ENCODE measurements around the gene USP21. TPM values are rescaled to one million over a fixed set of nuclear protein-coding genes. Genes with fewer than 3 reads are reported as not detected.

The USP21 gene
- total RNA-seq, 1 donor from 2014 or later = 21.5 TPM

DNA sequence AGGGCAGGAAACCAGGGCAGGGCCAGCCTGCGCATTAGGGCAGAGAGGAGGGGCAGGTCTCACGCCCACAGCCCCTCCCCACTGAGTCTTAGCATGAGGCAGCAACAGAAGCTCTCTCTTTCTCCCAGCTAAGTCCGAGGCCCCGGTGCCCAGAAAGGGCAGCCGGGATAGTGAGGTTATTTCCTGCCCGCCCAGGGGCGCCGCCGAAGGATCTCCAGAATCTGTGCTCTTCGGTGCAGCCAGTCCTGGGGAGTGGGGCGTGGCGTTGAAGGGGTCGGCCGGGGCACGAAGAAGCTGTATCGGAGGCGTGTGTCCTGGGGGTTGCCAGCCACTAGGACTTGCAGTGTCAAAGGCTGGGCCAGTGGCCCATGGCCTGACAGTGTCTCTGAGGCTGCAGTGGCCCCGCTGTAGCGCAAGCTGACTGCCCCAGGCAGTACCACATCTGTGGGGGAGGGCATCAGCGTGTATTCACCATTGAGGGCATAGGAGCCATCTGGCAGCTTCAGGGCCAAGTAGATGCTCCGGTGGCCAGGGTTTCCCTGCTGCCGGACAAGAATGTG is 31.7 kb downstream of the USP21 start:
- Mint-ChIP-seq H3K27me3 (ENCODE audit: unreplicated experiment) (peaks cover 10% of the 10 kb centered on the region), H3K4me3 (ENCODE audit: unreplicated experiment) (no peak overlapping the region), H3K9me3 (ENCODE audit: unreplicated experiment) (peaks cover 2% of the 10 kb centered on the region), H3K27ac (ENCODE audit: unreplicated experiment) (no peak overlapping the region), H3K36me3 (ENCODE audit: unreplicated experiment) (no peaks in the 10 kb centered on the region), H3K4me1 (ENCODE audit: low read depth, unreplicated experiment) (peaks cover 13% of the 10 kb centered on the region)
- TF ChIP-seq, protein P1, sequence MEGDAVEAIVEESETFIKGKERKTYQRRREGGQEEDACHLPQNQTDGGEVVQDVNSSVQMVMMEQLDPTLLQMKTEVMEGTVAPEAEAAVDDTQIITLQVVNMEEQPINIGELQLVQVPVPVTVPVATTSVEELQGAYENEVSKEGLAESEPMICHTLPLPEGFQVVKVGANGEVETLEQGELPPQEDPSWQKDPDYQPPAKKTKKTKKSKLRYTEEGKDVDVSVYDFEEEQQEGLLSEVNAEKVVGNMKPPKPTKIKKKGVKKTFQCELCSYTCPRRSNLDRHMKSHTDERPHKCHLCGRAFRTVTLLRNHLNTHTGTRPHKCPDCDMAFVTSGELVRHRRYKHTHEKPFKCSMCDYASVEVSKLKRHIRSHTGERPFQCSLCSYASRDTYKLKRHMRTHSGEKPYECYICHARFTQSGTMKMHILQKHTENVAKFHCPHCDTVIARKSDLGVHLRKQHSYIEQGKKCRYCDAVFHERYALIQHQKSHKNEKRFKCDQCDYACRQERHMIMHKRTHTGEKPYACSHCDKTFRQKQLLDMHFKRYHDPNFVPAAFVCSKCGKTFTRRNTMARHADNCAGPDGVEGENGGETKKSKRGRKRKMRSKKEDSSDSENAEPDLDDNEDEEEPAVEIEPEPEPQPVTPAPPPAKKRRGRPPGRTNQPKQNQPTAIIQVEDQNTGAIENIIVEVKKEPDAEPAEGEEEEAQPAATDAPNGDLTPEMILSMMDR (IDR thresholded peaks at IDR 0.05; ENCODE audit: partially characterized antibody, unreplicated experiment) = no peak
- DNase-seq = no peak

DNA sequence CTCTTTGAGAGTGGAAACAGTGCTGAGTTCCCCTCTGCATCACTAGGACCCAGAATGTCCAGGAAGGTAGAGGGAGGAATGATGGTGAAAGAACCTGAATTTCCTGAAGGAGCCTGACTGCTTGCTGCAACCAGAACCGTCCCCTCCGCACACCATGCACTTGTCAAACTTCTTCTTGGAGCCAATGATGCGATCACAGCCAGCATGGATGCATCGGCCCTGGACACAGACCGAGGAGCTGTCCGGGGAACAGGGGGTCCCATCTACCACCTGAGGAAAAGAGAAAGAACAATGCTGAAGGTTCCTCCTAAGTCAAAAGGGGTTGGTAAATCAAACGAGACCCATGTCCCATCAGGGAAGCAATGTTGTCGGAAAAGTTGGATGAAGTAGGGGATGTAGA is 32.7 kb downstream of the USP21 start:
- Mint-ChIP-seq H3K27me3 (ENCODE audit: unreplicated experiment) (peaks cover 10% of the 10 kb centered on the region), H3K4me3 (ENCODE audit: unreplicated experiment) (no peak overlapping the region), H3K4me1 (ENCODE audit: low read depth, unreplicated experiment) (peaks cover 13% of the 10 kb centered on the region), H3K9me3 (ENCODE audit: unreplicated experiment) (peaks cover 2% of the 10 kb centered on the region), H3K27ac (ENCODE audit: unreplicated experiment) (no peak overlapping the region), H3K36me3 (ENCODE audit: unreplicated experiment) (no peaks in the 10 kb centered on the region)
- no peak for DNase-seq
- TF ChIP-seq, protein P1 (IDR thresholded peaks at IDR 0.05; ENCODE audit: partially characterized antibody, unreplicated experiment) = no peak

DNA sequence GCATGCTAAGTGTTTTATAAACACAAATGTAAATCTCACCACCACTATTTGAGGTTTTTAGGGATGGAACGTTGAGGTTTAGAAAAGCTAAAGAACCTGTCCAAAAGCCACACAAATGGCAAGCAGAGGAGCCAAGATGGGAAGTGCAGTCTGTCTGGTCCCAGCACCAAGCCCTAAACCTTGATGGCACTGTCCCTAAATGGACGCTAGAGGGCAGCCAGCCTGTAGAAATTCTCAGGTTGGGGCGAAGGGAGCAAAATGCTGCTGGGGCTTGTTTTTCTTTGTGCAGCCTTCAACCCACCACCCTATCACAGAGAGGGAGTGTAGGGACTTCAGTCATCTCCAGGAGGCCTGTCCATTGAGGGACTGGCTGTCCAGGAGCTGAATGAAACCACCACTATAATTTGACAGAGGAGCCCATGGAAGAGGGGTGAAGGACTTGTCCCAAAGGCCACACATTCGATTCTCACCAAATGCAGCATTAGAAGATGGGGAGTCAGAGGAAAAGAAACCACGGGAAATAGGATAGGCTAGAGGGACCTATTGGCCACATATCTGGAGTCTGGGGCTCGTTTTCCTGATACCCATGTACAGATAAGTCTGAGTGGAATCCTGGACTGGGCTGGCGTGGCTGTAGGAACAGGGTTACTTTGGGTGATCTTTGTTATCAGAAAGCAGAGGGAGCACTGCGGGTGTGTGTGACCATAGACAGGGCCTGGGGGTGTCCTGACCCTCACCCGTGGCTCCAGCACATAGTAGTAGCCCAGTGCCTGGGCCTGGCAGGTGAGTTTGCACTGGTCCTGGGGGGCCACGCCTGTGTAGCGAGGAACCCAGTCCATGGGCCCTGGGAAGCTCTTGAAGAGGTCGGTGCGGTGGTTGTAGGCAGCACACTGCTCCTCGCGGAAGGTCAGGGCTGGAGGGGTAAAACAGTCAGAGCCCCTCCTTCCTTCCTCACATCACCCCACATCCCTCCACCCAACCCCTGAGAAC is 33.5 kb downstream of the USP21 start:
- Mint-ChIP-seq H3K27me3 (ENCODE audit: unreplicated experiment) (peaks cover 8% of the 10 kb centered on the region), H3K9me3 (ENCODE audit: unreplicated experiment) (peaks cover 2% of the 10 kb centered on the region), H3K36me3 (ENCODE audit: unreplicated experiment) (no peaks in the 10 kb centered on the region), H3K4me1 (ENCODE audit: low read depth, unreplicated experiment) (peaks cover 13% of the 10 kb centered on the region), H3K4me3 (ENCODE audit: unreplicated experiment) (peak overlapping the region; percentile 36), H3K27ac (ENCODE audit: unreplicated experiment) (peak overlapping the region; percentile 84)
- TF ChIP-seq, protein P1 (IDR thresholded peaks at IDR 0.05; ENCODE audit: partially characterized antibody, unreplicated experiment) = peak; percentile 88
- DNase-seq = peak; percentile 68

DNA sequence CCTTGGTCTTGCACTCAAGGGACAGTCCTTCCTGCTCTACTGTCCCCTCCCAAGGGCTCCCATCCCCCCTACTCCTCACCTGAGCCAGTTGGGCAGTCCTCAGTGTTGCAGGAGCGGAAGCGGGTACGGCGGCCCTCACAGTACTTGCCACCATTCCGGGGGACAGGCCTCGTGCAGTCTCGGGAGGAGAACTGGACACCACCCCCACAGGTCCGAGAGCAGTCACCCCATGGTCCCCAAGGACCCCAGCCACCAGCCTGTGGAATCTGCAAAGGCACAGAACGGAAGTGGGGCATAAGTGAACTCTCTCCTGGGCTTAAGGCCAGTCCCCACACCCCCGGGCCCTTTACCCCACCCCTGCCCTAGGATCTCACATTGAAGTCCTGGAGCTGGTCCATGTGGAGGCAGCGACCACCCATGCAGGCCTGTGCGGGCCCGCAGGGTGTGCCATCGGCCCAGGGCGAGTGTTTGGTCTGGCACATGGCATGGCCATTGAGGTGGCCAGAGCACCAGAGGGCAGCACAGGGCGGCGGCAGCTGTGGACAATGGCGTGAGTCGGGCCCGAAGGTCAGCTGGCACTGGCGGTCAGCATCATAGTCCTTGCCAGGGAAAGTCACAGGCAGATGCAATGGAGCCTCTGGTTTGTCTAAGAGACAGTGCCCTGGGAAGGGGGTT is 34.4 kb downstream of the USP21 start:
- DNase-seq = no peak
- Mint-ChIP-seq H3K27me3 (ENCODE audit: unreplicated experiment) (peaks cover 9% of the 10 kb centered on the region), H3K27ac (ENCODE audit: unreplicated experiment) (no peak overlapping the region), H3K9me3 (ENCODE audit: unreplicated experiment) (peaks cover 2% of the 10 kb centered on the region), H3K4me1 (ENCODE audit: low read depth, unreplicated experiment) (peaks cover 13% of the 10 kb centered on the region), H3K36me3 (ENCODE audit: unreplicated experiment) (no peaks in the 10 kb centered on the region), H3K4me3 (ENCODE audit: unreplicated experiment) (no peak overlapping the region)
- TF ChIP-seq, protein P1 (IDR thresholded peaks at IDR 0.05; ENCODE audit: partially characterized antibody, unreplicated experiment) = no peak
